NT2/D1 (cell line): Measurements from ENCODE around the gene TMEM253.

Experiments used
- YY1 ChIP-seq: IDR thresholded peaks from 2 replicates; pipeline ENCODE4 v1.6.1; 2011; ENCODE audit not compliant: insufficient read length, insufficient read depth
- ZNF274 ChIP-seq: IDR thresholded peaks from 2 replicates; pipeline ENCODE4 v1.6.1; 2011; ENCODE audit warnings: mild to moderate bottlenecking, low read depth, low read length

DNA sequence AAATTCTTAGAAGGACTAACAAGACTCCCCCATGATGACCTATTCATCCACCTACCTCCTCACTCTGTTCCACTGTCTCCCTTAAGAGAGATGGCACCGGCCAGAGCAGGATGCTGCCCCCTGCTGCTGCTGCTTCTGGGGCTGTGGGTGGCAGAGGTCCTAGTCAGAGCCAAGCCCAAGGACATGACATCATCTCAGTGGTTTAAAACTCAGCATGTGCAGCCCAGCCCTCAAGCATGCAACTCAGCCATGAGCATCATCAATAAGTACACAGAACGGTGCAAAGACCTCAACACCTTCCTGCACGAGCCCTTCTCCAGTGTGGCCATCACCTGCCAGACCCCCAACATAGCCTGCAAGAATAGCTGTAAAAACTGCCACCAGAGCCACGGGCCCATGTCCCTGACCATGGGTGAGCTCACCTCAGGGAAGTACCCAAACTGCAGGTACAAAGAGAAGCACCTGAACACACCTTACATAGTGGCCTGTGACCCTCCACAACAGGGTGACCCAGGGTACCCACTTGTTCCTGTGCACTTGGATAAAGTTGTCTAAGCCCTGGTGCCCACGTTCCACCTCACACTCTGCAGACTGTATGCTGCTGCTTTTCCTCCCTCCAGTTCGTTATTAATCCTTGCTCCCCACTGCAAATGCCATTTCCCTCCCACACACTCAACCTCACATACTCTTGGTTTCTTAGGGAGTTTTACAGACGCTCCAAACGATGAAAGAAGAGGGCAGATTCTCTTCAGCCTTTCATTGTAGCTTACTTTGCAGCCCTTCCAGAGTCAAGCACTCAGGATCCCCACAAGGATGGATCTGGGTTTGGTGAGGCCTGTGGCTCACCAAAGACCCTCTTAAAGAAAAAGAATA lies 42.8 kb upstream of the TMEM253 start, which contains the start of gene RNASE8:
- TF ChIP-seq YY1 = no peak
- TF ChIP-seq ZNF274 = no peak
